ENCODE results near the gene DTX1. TPM values are rescaled to one million over a fixed set of nuclear protein-coding genes. Genes with fewer than 3 reads are reported as not detected.

Gene DTX1
- total and polyA plus RNA-seq, 2 of the 8 experiments (the other 6 are each of a cell fraction or from before 2014, with no cell fraction given), result 4.7 to 6.9 TPM

DNA sequence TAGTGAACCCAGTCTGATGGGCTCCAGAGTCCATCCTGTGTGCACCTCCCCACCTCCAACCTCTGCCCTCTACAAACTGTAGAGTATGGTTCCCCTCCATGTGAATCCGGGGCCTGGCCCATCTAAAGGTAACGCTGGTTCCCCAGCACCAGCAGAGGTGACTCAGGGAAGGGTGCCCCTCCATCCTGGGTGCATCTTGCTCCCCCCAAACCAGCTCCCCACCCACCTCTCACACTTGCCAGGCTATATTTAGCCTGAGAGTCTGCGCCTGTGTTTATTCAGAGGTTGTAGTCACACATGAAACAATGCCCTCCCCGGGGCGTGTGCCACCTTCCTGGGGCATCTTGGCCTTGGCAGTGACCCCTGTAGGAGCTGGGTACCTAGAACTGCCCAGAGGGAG lies 52.8 kb downstream of the DTX1 start:
- H4K91ac ChIP-seq (replicated peaks; ENCODE audit: insufficient read length, low read length), result no peak overlapping the region
- H2AK5ac ChIP-seq (ENCODE audit: low read depth, low read length), result no peak overlapping the region
- no peaks in the 10 kb centered on the region for H3K79me1 ChIP-seq (ENCODE audit: low read depth, low read length)
- no peak overlapping the region for H3K18ac ChIP-seq (ENCODE audit: extremely low read depth, low read length)
- 0 out of 7 replicates have a peak, but pooled peaks cover 0 to 2% (median 0%) of the 10 kb centered on the region in 4 experiments for H3K27me3 ChIP-seq (replicated peaks in 1 of 4; ENCODE audit: control insufficient read depth in 3 of 4, extremely low read depth in 1 of 4, insufficient read depth in 3 of 4, low read length in 3 of 4)
- no peaks in the 10 kb centered on the region for H4K20me1 ChIP-seq (replicated peaks in 1 of 2; ENCODE audit: control insufficient read depth in 1 of 2, insufficient read depth in 2 of 2, low read length in 2 of 2)
- no peak overlapping the region for H3K9ac ChIP-seq (replicated peaks in 1 of 4; ENCODE audit: extremely low read depth in 1 of 4, low read depth in 3 of 4, low read length in 3 of 4)
- no peaks in the 10 kb centered on the region for H3K36me3 ChIP-seq (ENCODE audit: control insufficient read depth in 2 of 4, insufficient read depth in 4 of 4, low read length in 3 of 4)
- H3K4me3 ChIP-seq (ENCODE audit: extremely low read depth in 1 of 4, insufficient read depth in 2 of 4, low read depth in 3 of 4, low read length in 4 of 4), result no peak overlapping the region
- no peak overlapping the region for H3K23ac ChIP-seq (ENCODE audit: insufficient read length)
- ChIA-PET CTCF (ENCODE audit: partially characterized antibody) (interaction anchor here (1.0 to 2.0 kb wide), 10 partner anchors 11 to 118 kb away, joined by 3 to 9 read pairs (median 4); no protein-coding TSS in a partner anchor), POLR2A (ENCODE audit: partially characterized antibody) (interaction anchor here (0.6 to 1.1 kb wide), 4 partner anchors 9 to 45 kb away, joined by 3 to 4 read pairs (median 3); no protein-coding TSS in a partner anchor)
- H3K14ac ChIP-seq (ENCODE audit: insufficient read length), result no peak overlapping the region
- H4K8ac ChIP-seq (ENCODE audit: extremely low read depth, insufficient read depth, low read length), result no peak overlapping the region
- H3K27ac ChIP-seq (ENCODE audit: low read depth, low read length), result no peak overlapping the region
- H2BK12ac ChIP-seq (ENCODE audit: low read depth, low read length), result no peak overlapping the region
- no peak for TF ChIP-seq NANOG (IDR thresholded peaks at IDR 0.05; ENCODE audit: insufficient read depth, low read depth, low read length, poor library complexity, severe bottlenecking)
- no peak for TF ChIP-seq TAF1 (IDR thresholded peaks at IDR 0.05; ENCODE audit: low read depth, low read length)
- no peak for TF ChIP-seq GTF2F1 (IDR thresholded peaks at IDR 0.05; ENCODE audit: borderline replicate concordance, low read depth, low read length)
- TF ChIP-seq RNF2 (IDR thresholded peaks at IDR 0.05; ENCODE audit: borderline replicate concordance, low read depth, low read length, missing control alignments, poor library complexity, severe bottlenecking), result no peak
- no peak for TF ChIP-seq SP2 (IDR thresholded peaks at IDR 0.05; ENCODE audit: low read length)
- TF ChIP-seq SIN3A (conservative IDR thresholded peaks at IDR 0.05 in 1 of 2, IDR thresholded peaks at IDR 0.05 in 1 of 2; ENCODE audit: low read depth in 1 of 2, low read length in 2 of 2), result no peak
- TF ChIP-seq NRF1 (IDR thresholded peaks at IDR 0.05; ENCODE audit: low read depth, low read length), result no peak
- no peak for TF ChIP-seq TAF7 (optimal IDR thresholded peaks at IDR 0.05; ENCODE audit: borderline replicate concordance, low read depth, low read length)
- TF ChIP-seq POLR2AphosphoS5 (IDR thresholded peaks at IDR 0.05; ENCODE audit: low read depth, low read length), result no peak
- TF ChIP-seq RBBP5 (IDR thresholded peaks at IDR 0.05; ENCODE audit: borderline replicate concordance, low read depth, low read length), result no peak
- H3K4ac ChIP-seq (replicated peaks; ENCODE audit: insufficient read length, low read depth, low read length), result no peak overlapping the region
- DNase-seq (ENCODE audit: low read depth in 1 of 2, low spot score in 2 of 2) (no peak), FAIRE-seq (no peak)
- H2BK120ac ChIP-seq (replicated peaks; ENCODE audit: low read depth, low read length), result no peak overlapping the region
- no peaks in the 10 kb centered on the region for H3K9me3 ChIP-seq (ENCODE audit: insufficient read depth in 2 of 2, low read depth in 1 of 2, low read length in 1 of 2)
- H3K56ac ChIP-seq (replicated peaks; ENCODE audit: insufficient read length, low read depth, low read length), result no peak overlapping the region
- WGBS, 2 experiments (ENCODE audit: extremely low coverage in 1 of 2, insufficient coverage in 1 of 2, insufficient read length in 1 of 2, insufficient replicate concordance in 2 of 2, low coverage in 1 of 2, low lambda C conversion rate in 2 of 2, missing lambda C conversion rate in 1 of 2), result 88% methylated on average over 5 of the region's 5 CpGs; no CpG with 5 or more reads in 1 of the 2 experiments
- H2AFZ ChIP-seq (ENCODE audit: low read length), result no peak overlapping the region
- H2BK15ac ChIP-seq (ENCODE audit: low read length), result no peak overlapping the region
- H2BK5ac ChIP-seq (ENCODE audit: low read depth, low read length), result no peak overlapping the region
- H3K4me2 ChIP-seq (ENCODE audit: insufficient read depth in 1 of 2, low read depth in 2 of 2, low read length in 2 of 2), result no peak overlapping the region
- no peak overlapping the region for H2BK20ac ChIP-seq (ENCODE audit: low read length)
- no peaks in the 10 kb centered on the region for H3K79me2 ChIP-seq (ENCODE audit: control insufficient read depth in 1 of 2, insufficient read depth in 2 of 2, low read length in 2 of 2)
- H3K23me2 ChIP-seq (ENCODE audit: low read depth, low read length), result no peaks in the 10 kb centered on the region
- H3K4me1 ChIP-seq (replicated peaks in 1 of 4; ENCODE audit: control insufficient read depth in 3 of 4, insufficient read depth in 4 of 4, low read length in 3 of 4), result peaks cover 0 to 3% (median 0%) of the 10 kb centered on the region in 4 experiments; a peak in 1 of 7 replicates
- H4K5ac ChIP-seq (ENCODE audit: insufficient read length, low read depth, low read length), result no peak overlapping the region
